AG04450 (cell line): Measurements from ENCODE around the gene GOLM1. TPM values are rescaled to one million over a fixed set of nuclear protein-coding genes. Genes with fewer than 3 reads are reported as not detected.
"Not testable (repeated sequence)": the region's sequence is repeated elsewhere in the genome, so short reads cannot be mapped to it uniquely, and the experiment has no call there.

Experiments used
- CTCF ChIA-PET: fragments of 300-600, 350-600 bp; formaldehyde crosslinking; extraction: SDS; loops from one replicate; lab custom pipeline; 2022; ENCODE audit warnings: antibody characterized with exemption, inconsistent platforms; lab: Charles Lee
- POLR2A ChIA-PET: fragments of 350-600 bp; formaldehyde crosslinking; extraction: SDS; loops from one replicate; lab custom pipeline; 2021; ENCODE audit warnings: antibody characterized with exemption, inconsistent platforms; lab: Yijun Ruan, JAX
- DNase-seq: peaks from one replicate; pipeline ENCODE4 v3.0.0-alpha.2; 2011; ENCODE audit warnings: low read depth, low spot score
- H3K27ac ChIP-seq: one replicate; pipeline ENCODE4 v1.5.1; 2012; ENCODE audit warnings: low read depth, low read length, control low read depth
- H3K27me3 ChIP-seq: one replicate; pipeline ENCODE4 v1.6.0; 2012; ENCODE audit warnings: low read length; ENCODE audit not compliant: control insufficient read depth, insufficient read depth
- H3K4me3 ChIP-seq: 2 replicates; pipeline ENCODE4 v1.5.1; 2011; ENCODE audit warnings: mild to moderate bottlenecking, low read depth, low read length, control low read depth
- H3K9me3 ChIP-seq: 2 replicates; pipeline ENCODE4 v1.5.1; 2012; ENCODE audit warnings: low read length; ENCODE audit not compliant: control insufficient read depth, insufficient read depth
- polyA minus RNA-seq: library from RNA; depleted of rRNA, polyadenylated mRNA; stranded (reverse); fragments of >200 nt; gene quantifications from 2 replicates; pipeline ENCODE4 v1.2.3, GENCODE V29; 2011; rRNA and poly(A)+ RNA removed
- polyA plus RNA-seq: library from polyadenylated mRNA; depleted of rRNA; stranded (reverse); fragments of >200 nt; gene quantifications from 2 replicates; pipeline ENCODE4 v1.2.3, GENCODE V29; 2011; rRNA removed
- TF ChIP-seq, protein P1 (sequence below): IDR thresholded peaks from 2 replicates; pipeline ENCODE4 v1.5.1; 2011; ENCODE audit warnings: low read depth, low read length, control low read depth, inconsistent platforms

Gene GOLM1, protein sequence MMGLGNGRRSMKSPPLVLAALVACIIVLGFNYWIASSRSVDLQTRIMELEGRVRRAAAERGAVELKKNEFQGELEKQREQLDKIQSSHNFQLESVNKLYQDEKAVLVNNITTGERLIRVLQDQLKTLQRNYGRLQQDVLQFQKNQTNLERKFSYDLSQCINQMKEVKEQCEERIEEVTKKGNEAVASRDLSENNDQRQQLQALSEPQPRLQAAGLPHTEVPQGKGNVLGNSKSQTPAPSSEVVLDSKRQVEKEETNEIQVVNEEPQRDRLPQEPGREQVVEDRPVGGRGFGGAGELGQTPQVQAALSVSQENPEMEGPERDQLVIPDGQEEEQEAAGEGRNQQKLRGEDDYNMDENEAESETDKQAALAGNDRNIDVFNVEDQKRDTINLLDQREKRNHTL
- polyA plus RNA-seq (64.3 and 75.0 TPM in 2 replicates), polyA minus RNA-seq (60.0 and 65.6 TPM in 2 replicates)

DNA sequence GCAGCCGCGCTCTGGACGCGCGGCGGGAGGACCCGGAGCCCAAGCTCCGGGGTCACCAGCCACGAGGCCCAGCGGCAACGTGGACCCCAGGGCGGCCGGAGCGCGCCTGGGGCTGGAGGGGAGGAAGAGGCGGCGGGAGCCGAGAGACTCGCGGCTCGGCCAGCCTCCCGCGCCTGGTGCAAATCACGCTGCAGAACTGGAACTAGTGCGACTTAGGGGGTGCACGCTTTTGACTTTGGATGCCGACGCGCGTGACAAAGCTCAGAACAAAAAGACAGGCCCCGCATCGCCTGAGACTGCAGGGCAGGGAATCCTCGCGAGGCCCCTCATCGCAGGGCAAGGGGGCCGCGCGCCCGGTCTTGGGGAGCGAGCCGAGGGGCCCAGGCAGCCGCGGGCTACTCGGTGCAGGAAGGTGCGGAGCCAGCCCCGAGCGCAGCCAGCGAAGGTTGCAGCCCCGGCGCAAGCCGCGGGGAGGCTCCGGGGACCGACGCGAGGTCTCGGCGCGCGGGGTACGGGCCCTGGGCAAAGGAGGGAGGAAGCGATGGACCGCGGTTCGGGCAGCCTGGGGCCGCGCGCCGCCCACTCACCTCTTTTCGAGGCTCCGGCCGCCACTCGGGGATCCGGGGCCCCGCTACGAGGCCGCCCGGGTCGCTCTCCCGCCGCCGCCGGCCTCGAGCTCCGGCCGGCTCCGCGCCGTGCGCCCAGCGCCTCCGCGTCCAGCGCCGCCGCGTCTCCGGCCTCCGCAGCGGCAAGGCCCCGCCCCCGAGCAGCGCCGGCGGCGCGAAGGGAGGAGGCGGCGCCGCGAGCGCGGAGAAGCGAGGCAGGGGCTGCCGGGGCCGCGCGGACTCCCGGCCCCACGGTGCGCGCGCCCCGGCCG lies at the start of gene GOLM1:
Gene GOLM1, minus strand, starts transcription at position 735 of the 877 bp plus-strand sequence. CDS start 20,238 bp downstream, outside the sequence.
- Histone ChIP-seq H3K9me3 (no peaks in the 10 kb centered on the region), H3K4me3 (peak within 1 kb of the TSS; percentile 79), H3K27me3 (peaks cover 7% of the 10 kb centered on the region), H3K27ac (peak within 1 kb of the TSS; percentile 31)
- ChIA-PET CTCF (interaction anchor here (0.6 to 1.9 kb wide), 4 partner anchors 13 to 295 kb away, joined by 3 to 5 read pairs (median 4); no protein-coding TSS in a partner anchor), POLR2A (no interaction called here)
- TF ChIP-seq, protein P1, sequence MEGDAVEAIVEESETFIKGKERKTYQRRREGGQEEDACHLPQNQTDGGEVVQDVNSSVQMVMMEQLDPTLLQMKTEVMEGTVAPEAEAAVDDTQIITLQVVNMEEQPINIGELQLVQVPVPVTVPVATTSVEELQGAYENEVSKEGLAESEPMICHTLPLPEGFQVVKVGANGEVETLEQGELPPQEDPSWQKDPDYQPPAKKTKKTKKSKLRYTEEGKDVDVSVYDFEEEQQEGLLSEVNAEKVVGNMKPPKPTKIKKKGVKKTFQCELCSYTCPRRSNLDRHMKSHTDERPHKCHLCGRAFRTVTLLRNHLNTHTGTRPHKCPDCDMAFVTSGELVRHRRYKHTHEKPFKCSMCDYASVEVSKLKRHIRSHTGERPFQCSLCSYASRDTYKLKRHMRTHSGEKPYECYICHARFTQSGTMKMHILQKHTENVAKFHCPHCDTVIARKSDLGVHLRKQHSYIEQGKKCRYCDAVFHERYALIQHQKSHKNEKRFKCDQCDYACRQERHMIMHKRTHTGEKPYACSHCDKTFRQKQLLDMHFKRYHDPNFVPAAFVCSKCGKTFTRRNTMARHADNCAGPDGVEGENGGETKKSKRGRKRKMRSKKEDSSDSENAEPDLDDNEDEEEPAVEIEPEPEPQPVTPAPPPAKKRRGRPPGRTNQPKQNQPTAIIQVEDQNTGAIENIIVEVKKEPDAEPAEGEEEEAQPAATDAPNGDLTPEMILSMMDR, result no peak
- no peak for DNase-seq

DNA sequence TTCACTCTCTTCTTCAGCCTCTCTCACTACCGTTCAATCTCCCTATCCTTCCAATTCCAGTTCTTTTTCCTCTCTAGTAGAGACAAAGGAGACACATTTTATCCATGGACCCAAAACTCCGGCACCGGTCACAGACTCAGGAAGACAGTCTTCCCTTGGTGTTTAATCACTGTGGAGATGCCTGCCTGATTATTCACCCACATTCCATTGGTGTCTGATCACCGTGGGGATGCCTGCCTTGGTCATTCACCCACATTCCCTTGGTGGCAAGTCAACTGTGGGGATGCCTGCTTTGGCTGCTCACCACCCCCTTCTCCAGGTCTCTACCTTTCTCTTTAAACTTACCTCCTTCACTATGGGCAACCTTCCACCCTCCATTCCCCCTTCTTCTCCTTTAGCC lies 47.3 kb upstream of the GOLM1 start:
- DNase-seq, H3K9me3 ChIP-seq, H3K27me3 ChIP-seq, H3K4me3 ChIP-seq, CTCF ChIA-PET, H3K27ac ChIP-seq, POLR2A ChIA-PET: not testable (repeated sequence)

DNA sequence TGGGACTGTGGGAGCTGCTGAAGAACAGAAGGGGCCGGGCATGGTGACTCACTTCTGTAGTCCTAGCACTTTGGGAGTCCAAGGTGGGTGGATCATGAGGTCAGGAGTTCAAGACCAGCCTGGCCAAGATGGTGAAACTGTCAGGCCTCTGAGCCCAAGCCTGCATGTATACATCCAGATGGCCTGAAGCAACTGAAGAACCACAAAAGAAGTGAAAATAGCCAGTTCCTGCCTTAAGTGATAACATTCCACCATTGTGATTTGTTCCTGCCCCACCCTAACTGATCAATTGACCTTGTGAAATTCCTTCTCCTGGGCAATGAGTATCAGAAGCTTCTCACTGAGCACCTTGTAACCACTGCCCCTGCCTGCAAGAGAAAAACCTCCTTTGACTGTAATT lies 46.6 kb upstream of the GOLM1 start:
- H3K27me3 ChIP-seq, H3K9me3 ChIP-seq, CTCF ChIA-PET, H3K4me3 ChIP-seq, POLR2A ChIA-PET, H3K27ac ChIP-seq, DNase-seq: not testable (repeated sequence)

DNA sequence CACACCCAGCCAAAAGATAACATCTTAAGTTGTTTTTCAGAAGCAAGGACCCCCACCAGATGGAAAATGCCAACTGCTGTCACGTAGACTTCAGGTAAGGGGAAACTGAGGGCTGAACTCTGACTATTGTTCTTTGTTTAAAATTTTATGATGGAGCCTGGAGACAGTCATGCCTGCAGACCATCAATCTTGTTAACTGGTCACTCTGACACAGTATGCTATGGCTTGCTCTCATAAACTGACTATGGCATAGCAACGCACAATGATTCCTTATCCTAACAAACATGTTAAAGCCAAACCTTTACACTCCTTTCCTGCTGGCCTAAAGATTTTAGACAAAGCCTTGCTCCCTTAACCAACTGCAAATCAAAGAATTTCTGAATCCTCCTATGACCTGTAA lies 43.6 kb upstream of the GOLM1 start:
- TF ChIP-seq, protein P1, result no peak
- DNase-seq, result no peak
- no peak overlapping the region for H3K4me3 ChIP-seq
- ChIA-PET POLR2A (no interaction called here), CTCF (no interaction called here)
- no peak overlapping the region for H3K27ac ChIP-seq
- no peaks in the 10 kb centered on the region for H3K27me3 ChIP-seq
- H3K9me3 ChIP-seq, result peaks cover 6% of the 10 kb centered on the region; the same call in 1 of the 2 replicates

DNA sequence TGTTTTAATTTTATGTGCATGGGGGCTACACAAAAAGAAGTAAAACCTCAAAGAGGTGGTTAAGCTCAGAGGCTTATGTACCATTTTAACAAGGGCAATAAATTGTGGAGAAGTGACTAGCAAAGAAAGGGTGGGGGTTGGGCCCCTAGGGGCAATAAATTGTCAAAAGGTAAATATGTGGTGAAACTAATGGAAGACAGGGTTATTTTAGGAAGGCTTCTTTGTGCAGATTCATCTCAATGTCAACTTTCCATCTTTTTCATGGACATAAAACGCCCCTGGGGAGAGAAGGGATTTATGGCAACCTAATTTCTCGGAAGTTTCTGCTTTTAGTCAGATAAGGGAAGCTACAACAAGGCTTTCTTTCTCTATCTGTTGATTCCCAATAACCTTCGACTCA lies 42.5 kb upstream of the GOLM1 start:
- Histone ChIP-seq H3K27me3 (no peaks in the 10 kb centered on the region), H3K27ac (no peak overlapping the region), H3K9me3 (peaks cover 6% of the 10 kb centered on the region; the same call in 1 of the 2 replicates), H3K4me3 (no peak overlapping the region)
- TF ChIP-seq, protein P1, result no peak
- CTCF ChIA-PET, result interaction anchor here (0.6 kb wide), 1 partner anchor 178 kb away, joined by 5 read pairs; no protein-coding TSS in a partner anchor
- DNase-seq, result no peak
- POLR2A ChIA-PET, result no interaction called here
